ENCODE data around the gene LAD1. TPM values are rescaled to one million over a fixed set of nuclear protein-coding genes. Genes with fewer than 3 reads are reported as not detected.

The LAD1 gene
- total and polyA plus RNA-seq, 4 donors, result 17.8 to 63.8 (median 38.7) TPM

GRCh38 chr1:201331166-201331565 is 68.0 kb downstream of the LAD1 start:
- Histone ChIP-seq H3K36me3 (ENCODE audit: control insufficient read depth in 4 of 4, insufficient read depth in 4 of 4, low read length in 4 of 4) (no peaks in the 10 kb centered on the region), H3K4me3 (no peak overlapping the region), H3K27ac (ENCODE audit: low read depth in 1 of 2, low read length in 1 of 2) (no peak overlapping the region), H3K9me3 (ENCODE audit: control insufficient read depth in 4 of 4, insufficient read depth in 3 of 4, low read length in 3 of 4) (peaks cover 0 to 4% (median 0%) of the 10 kb centered on the region in 4 donors), H3K9ac (ENCODE audit: insufficient read depth in 1 of 2, low read length in 2 of 2) (no peak overlapping the region), H3K27me3 (ENCODE audit: control insufficient read depth in 3 of 3, insufficient read depth in 3 of 3, low read length in 2 of 3) (no peaks in the 10 kb centered on the region), H3K4me1 (ENCODE audit: control insufficient read depth in 5 of 5, insufficient read depth in 5 of 5, low read length in 5 of 5) (peaks cover 0 to 24% (median 7%) of the 10 kb centered on the region in 5 donors)
- DNase-seq, result no peak
- WGBS, 2 donors, result 92 to 94% methylated on average over 7 of the region's 7 CpGs
- ATAC-seq (ENCODE audit: insufficient read depth, low FRiP score), result no peak
- no peak for TF ChIP-seq CTCF (IDR thresholded peaks at IDR 0.05; ENCODE audit: control extremely low read depth, extremely low read depth)

Other genes with a start within 250 kb of the LAD1 start
- 10 to 100 TPM; 73.7 to 89.7 TPM for gene TMEM9, start 244.8 kb downstream of the LAD1 start, total RNA-seq
- gene TMEM9, start 244.8 kb downstream of the LAD1 start, polyA plus RNA-seq, result 10 to 100 TPM; 64.8 to 81.6 TPM
- 1 to 10 TPM in 1 of 2 donors, under 1 TPM in 1; 0.97 to 2.0 TPM for gene IGFN1, start 208.5 kb downstream of the LAD1 start, total RNA-seq
- gene IGFN1, start 208.5 kb downstream of the LAD1 start, polyA plus RNA-seq, result 1 to 10 TPM in 1 of 2 donors, under 1 TPM in 1; 0.25 to 3.6 TPM
- 10 to 100 TPM in 1 of 2 donors, under 1 TPM in 1; 0.88 to 14.2 TPM for gene PKP1, start 115.8 kb downstream of the LAD1 start, total RNA-seq
- 1 to 10 TPM; 1.9 to 4.3 TPM for gene PKP1, start 115.8 kb downstream of the LAD1 start, polyA plus RNA-seq
- 1 to 10 TPM; 2.0 to 6.8 TPM for gene TNNT2, start 21.6 kb downstream of the LAD1 start, total RNA-seq
- 10 to 100 TPM in 1 of 2 donors, 1 to 10 TPM in 1; 4.0 to 10.4 TPM for gene TNNT2, start 21.6 kb downstream of the LAD1 start, polyA plus RNA-seq
- under 1 TPM; 0.06 to 0.88 TPM for gene TNNI1, start 22.4 kb upstream of the LAD1 start, total RNA-seq
- gene TNNI1, start 22.4 kb upstream of the LAD1 start, polyA plus RNA-seq, result under 1 TPM; 0.11 to 0.63 TPM
- gene PHLDA3, start 69.9 kb upstream of the LAD1 start, total RNA-seq, result 10 to 100 TPM; 12.8 to 73.2 TPM
- 10 to 100 TPM; 25.9 to 51.8 TPM for gene PHLDA3, start 69.9 kb upstream of the LAD1 start, polyA plus RNA-seq
- 100 to 1,000 TPM; 223 to 278 TPM for gene CSRP1, start 107.8 kb upstream of the LAD1 start, total RNA-seq
- gene CSRP1, start 107.8 kb upstream of the LAD1 start, polyA plus RNA-seq, result 100 to 1,000 TPM; 143 to 230 TPM
- 10 to 100 TPM; 28.8 to 38.6 TPM for gene NAV1, start 139.8 kb upstream of the LAD1 start, total RNA-seq
- gene NAV1, start 139.8 kb upstream of the LAD1 start, polyA plus RNA-seq, result 1 to 10 TPM; 6.5 to 7.1 TPM